ENCODE measurements around the gene CHMP4A. TPM values are rescaled to one million over a fixed set of nuclear protein-coding genes. Genes with fewer than 3 reads are reported as not detected.

The CHMP4A gene
- polyA plus RNA-seq, 3 donors: 56.1 to 58.4 (median 56.9) TPM

- DNase-seq (ENCODE audit: extremely low read depth in 1 of 11, low read depth in 9 of 11, low spot score in 4 of 11): no peak
Measured at GRCh38 chr14:24187539-24187915, 25.8 kb downstream of the CHMP4A start.

- no peak for DNase-seq (ENCODE audit: extremely low read depth in 1 of 11, low read depth in 9 of 11, low spot score in 4 of 11)
Measured at GRCh38 chr14:24186831-24187538, 26.3 kb downstream of the CHMP4A start.

GRCh38 chr14:24185741-24186140 lies 27.5 kb downstream of the CHMP4A start:
- DNase-seq (ENCODE audit: extremely low read depth in 1 of 11, low read depth in 9 of 11, low spot score in 4 of 11): no peak

GRCh38 chr14:24185026-24185425 lies 28.3 kb downstream of the CHMP4A start:
- DNase-seq (ENCODE audit: extremely low read depth in 1 of 11, low read depth in 9 of 11, low spot score in 4 of 11): no peak

- DNase-seq (ENCODE audit: extremely low read depth in 1 of 11, low read depth in 9 of 11, low spot score in 4 of 11): no peak
Measured at GRCh38 chr14:24184104-24184970, 29.0 kb downstream of the CHMP4A start.

GRCh38 chr14:24183014-24183481 lies 30.2 kb downstream of the CHMP4A start:
- DNase-seq (ENCODE audit: extremely low read depth in 1 of 11, low read depth in 9 of 11, low spot score in 4 of 11): no peak

- no peak for DNase-seq (ENCODE audit: extremely low read depth in 1 of 11, low read depth in 9 of 11, low spot score in 4 of 11)
Measured at GRCh38 chr14:24182110-24182882, 31.0 kb downstream of the CHMP4A start.

- DNase-seq (ENCODE audit: extremely low read depth in 1 of 11, low read depth in 9 of 11, low spot score in 4 of 11): no peak
Measured at GRCh38 chr14:24181371-24182077, 31.8 kb downstream of the CHMP4A start.

- peak in 4 of 11 donors; percentile 20 to 62 (median 52) for DNase-seq (ENCODE audit: extremely low read depth in 1 of 11, low read depth in 9 of 11, low spot score in 4 of 11)
Measured at GRCh38 chr14:24179961-24180796, 33.1 kb downstream of the CHMP4A start.

GRCh38 chr14:24179294-24179960 lies 33.9 kb downstream of the CHMP4A start:
- DNase-seq (ENCODE audit: extremely low read depth in 1 of 11, low read depth in 9 of 11, low spot score in 4 of 11): no peak

- DNase-seq (ENCODE audit: extremely low read depth in 1 of 11, low read depth in 9 of 11, low spot score in 4 of 11): no peak
Measured at GRCh38 chr14:24178399-24179178, 34.7 kb downstream of the CHMP4A start.

- no peak for DNase-seq (ENCODE audit: extremely low read depth in 1 of 11, low read depth in 9 of 11, low spot score in 4 of 11)
Measured at GRCh38 chr14:24177891-24178290, 35.4 kb downstream of the CHMP4A start.

GRCh38 chr14:24177041-24177825 lies 36.1 kb downstream of the CHMP4A start:
- no peak for DNase-seq (ENCODE audit: extremely low read depth in 1 of 11, low read depth in 9 of 11, low spot score in 4 of 11)

- no peak for DNase-seq (ENCODE audit: extremely low read depth in 1 of 11, low read depth in 9 of 11, low spot score in 4 of 11)
Measured at GRCh38 chr14:24176599-24176998, 36.7 kb downstream of the CHMP4A start.

- DNase-seq (ENCODE audit: extremely low read depth in 1 of 11, low read depth in 9 of 11, low spot score in 4 of 11): no peak
Measured at GRCh38 chr14:24172871-24173281, 40.4 kb downstream of the CHMP4A start.

GRCh38 chr14:24172261-24172860 lies 40.9 kb downstream of the CHMP4A start:
- no peak for DNase-seq (ENCODE audit: extremely low read depth in 1 of 11, low read depth in 9 of 11, low spot score in 4 of 11)
